Measurements from ENCODE around the gene KRT15. TPM values are rescaled to one million over a fixed set of nuclear protein-coding genes. Genes with fewer than 3 reads are reported as not detected.

Gene KRT15
- total RNA-seq, 2 experiments from 2014 or later, result not detected

GRCh38 chr17:41505007-41505808, 13.5 kb downstream of the KRT15 start, which contains the start of gene KRT13:
Gene KRT13, minus strand, starts transcription at chr17:41505612. Its CDS starts 62 bp downstream, at chr17:41505550.
- H3K27ac Mint-ChIP-seq, result no peak within 1 kb of the TSS
- no peaks in the 10 kb centered on the region for H3K36me3 Mint-ChIP-seq (ENCODE audit: low read depth)
- no peaks in the 10 kb centered on the region for H3K9me3 Mint-ChIP-seq
- H3K4me1 Mint-ChIP-seq, result no peaks in the 10 kb centered on the region
- ChIA-PET POLR2A (no interaction called here), CTCF (interaction anchor here (0.6 to 2.9 kb wide), 4 partner anchors 10 to 13 kb away, joined by 3 to 12 read pairs (median 8); partner anchors contain the start of gene KRT15)
- H3K27me3 Mint-ChIP-seq, result no peaks in the 10 kb centered on the region
- H3K4me3 Mint-ChIP-seq, result no peak within 1 kb of the TSS
- no peak for DNase-seq

GRCh38 chr17:41504246-41504977, 14.3 kb downstream of the KRT15 start:
- CTCF ChIA-PET, result interaction anchor here (0.6 to 2.9 kb wide), 5 partner anchors 9 to 232 kb away, joined by 3 to 12 read pairs (median 5); no protein-coding TSS in a partner anchor
- Mint-ChIP-seq H3K9me3 (no peaks in the 10 kb centered on the region), H3K4me3 (no peak overlapping the region), H3K27ac (no peak overlapping the region), H3K27me3 (no peaks in the 10 kb centered on the region), H3K4me1 (peaks cover 2% of the 10 kb centered on the region), H3K36me3 (ENCODE audit: low read depth) (no peaks in the 10 kb centered on the region)
- DNase-seq, result no peak
- POLR2A ChIA-PET, result no interaction called here

- ChIA-PET POLR2A (no interaction called here), CTCF (interaction anchor here (1.2 to 3.1 kb wide), 3 partner anchors 10 to 73 kb away, joined by 3 to 12 read pairs (median 11); no protein-coding TSS in a partner anchor)
- no peak for DNase-seq
- H3K4me1 Mint-ChIP-seq, result peaks cover 2% of the 10 kb centered on the region
- H3K4me3 Mint-ChIP-seq, result no peak overlapping the region
- no peaks in the 10 kb centered on the region for H3K36me3 Mint-ChIP-seq (ENCODE audit: low read depth)
- H3K27ac Mint-ChIP-seq, result no peak overlapping the region
- peaks cover 2% of the 10 kb centered on the region for H3K27me3 Mint-ChIP-seq
- H3K9me3 Mint-ChIP-seq, result no peaks in the 10 kb centered on the region
These were observed 15.5 kb downstream of the KRT15 start for GRCh38 chr17:41503202-41503601.

GRCh38 chr17:41500131-41500911, 18.4 kb downstream of the KRT15 start:
- peaks cover 2% of the 10 kb centered on the region for H3K27me3 Mint-ChIP-seq
- H3K4me1 Mint-ChIP-seq, result peaks cover 13% of the 10 kb centered on the region
- no peak overlapping the region for H3K27ac Mint-ChIP-seq
- no peaks in the 10 kb centered on the region for H3K9me3 Mint-ChIP-seq
- no peaks in the 10 kb centered on the region for H3K36me3 Mint-ChIP-seq (ENCODE audit: low read depth)
- no peak overlapping the region for H3K4me3 Mint-ChIP-seq
- ChIA-PET POLR2A (no interaction called here), CTCF (interaction anchor here (1.6 kb wide), 1 partner anchor 11 kb away, joined by 4 read pairs; no protein-coding TSS in a partner anchor)
- no peak for DNase-seq

- CTCF ChIA-PET, result interaction anchor here (1.6 kb wide), 1 partner anchor 12 kb away, joined by 4 read pairs; no protein-coding TSS in a partner anchor
- Mint-ChIP-seq H3K4me1 (peaks cover 13% of the 10 kb centered on the region), H3K9me3 (no peaks in the 10 kb centered on the region), H3K4me3 (no peak overlapping the region), H3K36me3 (ENCODE audit: low read depth) (no peaks in the 10 kb centered on the region), H3K27ac (no peak overlapping the region), H3K27me3 (peaks cover 2% of the 10 kb centered on the region)
- no peak for DNase-seq
- POLR2A ChIA-PET, result no interaction called here
These were observed 19.0 kb downstream of the KRT15 start for GRCh38 chr17:41499714-41500113.

- ChIA-PET CTCF (interaction anchor here (1.3 to 1.6 kb wide), 3 partner anchors 51 to 168 kb away, joined by 4 to 7 read pairs (median 5); no protein-coding TSS in a partner anchor), POLR2A (no interaction called here)
These were observed 20.4 kb downstream of the KRT15 start for GRCh38 chr17:41498276-41498675.

GRCh38 chr17:41496803-41497484, 21.7 kb downstream of the KRT15 start:
- POLR2A ChIA-PET, result no interaction called here
- no peak overlapping the region for H3K4me3 Mint-ChIP-seq

More at GRCh38 chr17:41498276-41498675, 20.4 kb downstream of the KRT15 start:
- H3K27me3 Mint-ChIP-seq, result peaks cover 2% of the 10 kb centered on the region
- H3K9me3 Mint-ChIP-seq, result no peaks in the 10 kb centered on the region
- DNase-seq, result no peak
- H3K4me3 Mint-ChIP-seq, result no peak overlapping the region
- peaks cover 13% of the 10 kb centered on the region for H3K4me1 Mint-ChIP-seq
- no peaks in the 10 kb centered on the region for H3K36me3 Mint-ChIP-seq (ENCODE audit: low read depth)
- H3K27ac Mint-ChIP-seq, result no peak overlapping the region

GRCh38 chr17:41494524-41494923, 24.2 kb downstream of the KRT15 start:
- Mint-ChIP-seq H3K4me3 (no peak overlapping the region), H3K27ac (no peak overlapping the region), H3K27me3 (peaks cover 2% of the 10 kb centered on the region), H3K36me3 (ENCODE audit: low read depth) (no peaks in the 10 kb centered on the region), H3K9me3 (no peaks in the 10 kb centered on the region), H3K4me1 (peaks cover 19% of the 10 kb centered on the region)
- ChIA-PET CTCF (interaction anchor here (1.2 to 2.8 kb wide), 2 partner anchors 10 to 54 kb away, joined by 3 to 10 read pairs; no protein-coding TSS in a partner anchor), POLR2A (no interaction called here)
- DNase-seq, result no peak

More at GRCh38 chr17:41496803-41497484, 21.7 kb downstream of the KRT15 start:
- no peaks in the 10 kb centered on the region for H3K9me3 Mint-ChIP-seq
- peaks cover 2% of the 10 kb centered on the region for H3K27me3 Mint-ChIP-seq
- peaks cover 13% of the 10 kb centered on the region for H3K4me1 Mint-ChIP-seq
- peak; percentile 76 for DNase-seq
- peak overlapping the region; percentile 74 for H3K27ac Mint-ChIP-seq
- no peaks in the 10 kb centered on the region for H3K36me3 Mint-ChIP-seq (ENCODE audit: low read depth)
- CTCF ChIA-PET, result interaction anchor here (1.3 to 2.8 kb wide), 3 partner anchors 52 to 169 kb away, joined by 4 to 10 read pairs (median 7); no protein-coding TSS in a partner anchor

GRCh38 chr17:41492771-41493170, 25.9 kb downstream of the KRT15 start:
- H3K36me3 Mint-ChIP-seq (ENCODE audit: low read depth), result no peaks in the 10 kb centered on the region
- no peak for DNase-seq
- ChIA-PET POLR2A (interaction anchor here (0.5 kb wide), 1 partner anchor 198 kb away, joined by 4 read pairs; no protein-coding TSS in a partner anchor), CTCF (interaction anchor here (1.2 to 2.7 kb wide), 2 partner anchors 11 to 173 kb away, joined by 4 to 12 read pairs; no protein-coding TSS in a partner anchor)
- no peaks in the 10 kb centered on the region for H3K27me3 Mint-ChIP-seq
- H3K27ac Mint-ChIP-seq, result no peak overlapping the region
- no peaks in the 10 kb centered on the region for H3K9me3 Mint-ChIP-seq
- peaks cover 19% of the 10 kb centered on the region for H3K4me1 Mint-ChIP-seq
- H3K4me3 Mint-ChIP-seq, result no peak overlapping the region

- no peak overlapping the region for H3K27ac Mint-ChIP-seq
These were observed 26.3 kb downstream of the KRT15 start for GRCh38 chr17:41492351-41492750.

GRCh38 chr17:41491476-41491875, 27.2 kb downstream of the KRT15 start:
- ChIA-PET CTCF (interaction anchor here (1.2 to 2.7 kb wide), 2 partner anchors 12 to 589 kb away, joined by 3 to 12 read pairs; no protein-coding TSS in a partner anchor), POLR2A (no interaction called here)
- H3K36me3 Mint-ChIP-seq (ENCODE audit: low read depth), result no peaks in the 10 kb centered on the region
- H3K9me3 Mint-ChIP-seq, result no peaks in the 10 kb centered on the region
- no peak for DNase-seq
- H3K27me3 Mint-ChIP-seq, result no peaks in the 10 kb centered on the region
- H3K27ac Mint-ChIP-seq, result no peak overlapping the region
- peaks cover 11% of the 10 kb centered on the region for H3K4me1 Mint-ChIP-seq
- no peak overlapping the region for H3K4me3 Mint-ChIP-seq

More at GRCh38 chr17:41492351-41492750, 26.3 kb downstream of the KRT15 start:
- H3K4me1 Mint-ChIP-seq, result peaks cover 19% of the 10 kb centered on the region
- H3K27me3 Mint-ChIP-seq, result no peaks in the 10 kb centered on the region
- no peaks in the 10 kb centered on the region for H3K36me3 Mint-ChIP-seq (ENCODE audit: low read depth)
- CTCF ChIA-PET, result interaction anchor here (1.2 to 2.7 kb wide), 2 partner anchors 11 to 173 kb away, joined by 4 to 12 read pairs; no protein-coding TSS in a partner anchor
- H3K9me3 Mint-ChIP-seq, result no peaks in the 10 kb centered on the region
- DNase-seq, result no peak
- H3K4me3 Mint-ChIP-seq, result no peak overlapping the region
- POLR2A ChIA-PET, result no interaction called here

Data from activated CD4-positive, alpha-beta T cell treated with anti-CD3 and anti-CD28 coated beads, Interleukin-2, amount 10 ng/mL, durations not matched to agents 7 days and 5 days (primary cell).